Measurements from ENCODE around the gene CAST.

The CAST gene

DNA sequence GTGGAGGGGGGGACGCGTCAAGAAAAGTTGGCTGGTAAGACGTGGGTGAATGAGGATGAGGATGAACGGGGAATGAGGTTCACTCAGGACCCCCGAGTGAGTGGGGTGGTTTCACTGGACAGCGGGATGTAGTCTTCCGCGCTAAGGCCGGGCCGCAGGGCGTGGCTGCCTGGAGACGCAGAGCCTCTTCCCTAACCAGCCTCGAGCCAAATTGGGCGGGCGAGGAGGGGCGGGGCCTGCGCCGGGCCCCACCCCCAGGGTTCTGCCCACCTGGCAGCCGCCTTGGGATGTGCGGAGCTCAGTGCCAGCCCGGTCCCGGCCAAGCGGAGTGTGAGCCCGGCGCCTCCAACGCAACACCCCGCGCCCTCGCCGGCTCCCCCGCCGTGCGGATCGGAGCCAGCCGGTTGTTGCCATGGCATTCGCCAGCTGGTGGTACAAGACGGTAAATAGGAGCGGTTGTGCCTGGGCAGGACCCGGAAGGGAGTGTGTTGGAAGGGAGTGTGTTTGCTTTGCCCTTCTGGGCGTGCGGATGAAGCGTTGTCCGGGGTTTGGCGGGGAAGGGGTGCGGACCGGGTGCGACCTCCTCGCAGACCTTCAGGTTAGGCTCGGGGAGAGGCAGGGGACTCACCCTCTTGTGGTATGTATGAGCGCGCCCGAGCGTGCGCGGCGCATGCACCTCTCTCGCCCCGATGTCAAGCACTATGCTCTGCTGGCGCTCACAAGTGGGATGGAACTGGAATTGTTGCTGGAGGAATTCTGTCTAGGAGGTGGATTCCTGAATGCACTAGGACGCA lies 746 bp downstream of the CAST start (continued):
- TF ChIP-seq, protein P1, sequence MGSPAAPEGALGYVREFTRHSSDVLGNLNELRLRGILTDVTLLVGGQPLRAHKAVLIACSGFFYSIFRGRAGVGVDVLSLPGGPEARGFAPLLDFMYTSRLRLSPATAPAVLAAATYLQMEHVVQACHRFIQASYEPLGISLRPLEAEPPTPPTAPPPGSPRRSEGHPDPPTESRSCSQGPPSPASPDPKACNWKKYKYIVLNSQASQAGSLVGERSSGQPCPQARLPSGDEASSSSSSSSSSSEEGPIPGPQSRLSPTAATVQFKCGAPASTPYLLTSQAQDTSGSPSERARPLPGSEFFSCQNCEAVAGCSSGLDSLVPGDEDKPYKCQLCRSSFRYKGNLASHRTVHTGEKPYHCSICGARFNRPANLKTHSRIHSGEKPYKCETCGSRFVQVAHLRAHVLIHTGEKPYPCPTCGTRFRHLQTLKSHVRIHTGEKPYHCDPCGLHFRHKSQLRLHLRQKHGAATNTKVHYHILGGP (tag by site-specific recombination; IDR thresholded peaks at IDR 0.05) = no peak
- TF ChIP-seq ZBTB21 (tag by site-specific recombination; IDR thresholded peaks at IDR 0.05) (no peak), ZBTB17 (tag by site-specific recombination; IDR thresholded peaks at IDR 0.05) (peak; percentile 73; the same call in 1 of the 2 replicates), SP2 (tag by site-specific recombination; IDR thresholded peaks at IDR 0.05) (peak; percentile 88), SP3 (tag by site-specific recombination; IDR thresholded peaks at IDR 0.05) (peak; percentile 94), WT1 (tag by site-specific recombination; IDR thresholded peaks at IDR 0.05) (peak; percentile 93), GFI1B (tag by site-specific recombination; IDR thresholded peaks at IDR 0.05) (no peak), ZNF555 (tag by site-specific recombination; conservative IDR thresholded peaks at IDR 0.05) (no peak), MZF1 (tag by site-specific recombination; IDR thresholded peaks at IDR 0.05; ENCODE audit: borderline replicate concordance) (no peak), RBAK (tag by site-specific recombination; IDR thresholded peaks at IDR 0.05) (no peak), GLI2 (tag by site-specific recombination; IDR thresholded peaks at IDR 0.05; ENCODE audit: borderline replicate concordance, low read depth) (no peak), ZNF26 (tag by site-specific recombination; IDR thresholded peaks at IDR 0.05) (no peak), ZNF549 (tag by site-specific recombination; IDR thresholded peaks at IDR 0.05) (no peak), ZNF544 (tag by site-specific recombination; IDR thresholded peaks at IDR 0.05) (no peak), ATF2 (tag by site-specific recombination; IDR thresholded peaks at IDR 0.05; ENCODE audit: low read depth) (no peak), ZNF830 (tag by site-specific recombination; IDR thresholded peaks at IDR 0.05; ENCODE audit: low read depth) (no peak), SP7 (tag by site-specific recombination; IDR thresholded peaks at IDR 0.05) (peak; percentile 67; the same call in 1 of the 2 replicates), HOXD13 (CRISPR knock-in tag; IDR thresholded peaks at IDR 0.05; ENCODE audit: borderline replicate concordance) (peak; percentile 63; the same call in 1 of the 2 replicates), ZNF747 (tag by site-specific recombination; IDR thresholded peaks at IDR 0.05) (no peak), ZSCAN23 (tag by site-specific recombination; IDR thresholded peaks at IDR 0.05) (no peak)
- TF ChIP-seq, protein P2, sequence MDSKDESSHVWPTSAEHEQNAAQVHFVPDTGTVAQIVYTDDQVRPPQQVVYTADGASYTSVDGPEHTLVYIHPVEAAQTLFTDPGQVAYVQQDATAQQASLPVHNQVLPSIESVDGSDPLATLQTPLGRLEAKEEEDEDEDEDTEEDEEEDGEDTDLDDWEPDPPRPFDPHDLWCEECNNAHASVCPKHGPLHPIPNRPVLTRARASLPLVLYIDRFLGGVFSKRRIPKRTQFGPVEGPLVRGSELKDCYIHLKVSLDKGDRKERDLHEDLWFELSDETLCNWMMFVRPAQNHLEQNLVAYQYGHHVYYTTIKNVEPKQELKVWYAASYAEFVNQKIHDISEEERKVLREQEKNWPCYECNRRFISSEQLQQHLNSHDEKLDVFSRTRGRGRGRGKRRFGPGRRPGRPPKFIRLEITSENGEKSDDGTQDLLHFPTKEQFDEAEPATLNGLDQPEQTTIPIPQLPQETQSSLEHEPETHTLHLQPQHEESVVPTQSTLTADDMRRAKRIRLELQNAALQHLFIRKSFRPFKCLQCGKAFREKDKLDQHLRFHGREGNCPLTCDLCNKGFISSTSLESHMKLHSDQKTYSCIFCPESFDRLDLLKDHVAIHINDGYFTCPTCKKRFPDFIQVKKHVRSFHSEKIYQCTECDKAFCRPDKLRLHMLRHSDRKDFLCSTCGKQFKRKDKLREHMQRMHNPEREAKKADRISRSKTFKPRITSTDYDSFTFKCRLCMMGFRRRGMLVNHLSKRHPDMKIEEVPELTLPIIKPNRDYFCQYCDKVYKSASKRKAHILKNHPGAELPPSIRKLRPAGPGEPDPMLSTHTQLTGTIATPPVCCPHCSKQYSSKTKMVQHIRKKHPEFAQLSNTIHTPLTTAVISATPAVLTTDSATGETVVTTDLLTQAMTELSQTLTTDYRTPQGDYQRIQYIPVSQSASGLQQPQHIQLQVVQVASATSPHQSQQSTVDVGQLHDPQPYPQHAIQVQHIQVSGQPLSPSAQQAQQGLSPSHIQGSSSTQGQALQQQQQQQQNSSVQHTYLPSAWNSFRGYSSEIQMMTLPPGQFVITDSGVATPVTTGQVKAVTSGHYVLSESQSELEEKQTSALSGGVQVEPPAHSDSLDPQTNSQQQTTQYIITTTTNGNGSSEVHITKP (tag by site-specific recombination; IDR thresholded peaks at IDR 0.05) = peak; percentile 97
- TF ChIP-seq, protein P3, sequence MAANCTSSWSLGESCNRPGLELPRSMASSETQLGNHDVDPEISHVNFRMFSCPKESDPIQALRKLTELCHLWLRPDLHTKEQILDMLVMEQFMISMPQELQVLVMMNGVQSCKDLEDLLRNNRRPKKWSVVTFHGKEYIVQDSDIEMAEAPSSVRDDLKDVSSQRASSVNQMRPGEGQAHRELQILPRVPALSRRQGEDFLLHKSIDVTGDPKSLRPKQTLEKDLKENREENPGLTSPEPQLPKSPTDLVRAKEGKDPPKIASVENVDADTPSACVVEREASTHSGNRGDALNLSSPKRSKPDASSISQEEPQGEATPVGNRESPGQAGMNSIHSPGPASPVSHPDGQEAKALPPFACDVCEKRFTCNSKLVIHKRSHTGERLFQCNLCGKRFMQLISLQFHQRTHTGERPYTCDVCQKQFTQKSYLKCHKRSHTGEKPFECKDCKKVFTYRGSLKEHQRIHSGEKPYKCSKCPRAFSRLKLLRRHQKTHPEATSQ (tag by site-specific recombination; IDR thresholded peaks at IDR 0.05) = peak; percentile 55; the same call in 1 of the 2 replicates
- TF ChIP-seq, protein P4, sequence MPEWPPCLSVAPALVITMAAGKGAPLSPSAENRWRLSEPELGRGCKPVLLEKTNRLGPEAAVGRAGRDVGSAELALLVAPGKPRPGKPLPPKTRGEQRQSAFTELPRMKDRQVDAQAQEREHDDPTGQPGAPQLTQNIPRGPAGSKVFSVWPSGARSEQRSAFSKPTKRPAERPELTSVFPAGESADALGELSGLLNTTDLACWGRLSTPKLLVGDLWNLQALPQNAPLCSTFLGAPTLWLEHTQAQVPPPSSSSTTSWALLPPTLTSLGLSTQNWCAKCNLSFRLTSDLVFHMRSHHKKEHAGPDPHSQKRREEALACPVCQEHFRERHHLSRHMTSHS (tag by site-specific recombination; IDR thresholded peaks at IDR 0.05) = no peak
- TF ChIP-seq, protein P5, sequence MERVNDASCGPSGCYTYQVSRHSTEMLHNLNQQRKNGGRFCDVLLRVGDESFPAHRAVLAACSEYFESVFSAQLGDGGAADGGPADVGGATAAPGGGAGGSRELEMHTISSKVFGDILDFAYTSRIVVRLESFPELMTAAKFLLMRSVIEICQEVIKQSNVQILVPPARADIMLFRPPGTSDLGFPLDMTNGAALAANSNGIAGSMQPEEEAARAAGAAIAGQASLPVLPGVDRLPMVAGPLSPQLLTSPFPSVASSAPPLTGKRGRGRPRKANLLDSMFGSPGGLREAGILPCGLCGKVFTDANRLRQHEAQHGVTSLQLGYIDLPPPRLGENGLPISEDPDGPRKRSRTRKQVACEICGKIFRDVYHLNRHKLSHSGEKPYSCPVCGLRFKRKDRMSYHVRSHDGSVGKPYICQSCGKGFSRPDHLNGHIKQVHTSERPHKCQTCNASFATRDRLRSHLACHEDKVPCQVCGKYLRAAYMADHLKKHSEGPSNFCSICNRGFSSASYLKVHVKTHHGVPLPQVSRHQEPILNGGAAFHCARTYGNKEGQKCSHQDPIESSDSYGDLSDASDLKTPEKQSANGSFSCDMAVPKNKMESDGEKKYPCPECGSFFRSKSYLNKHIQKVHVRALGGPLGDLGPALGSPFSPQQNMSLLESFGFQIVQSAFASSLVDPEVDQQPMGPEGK (tag by site-specific recombination; IDR thresholded peaks at IDR 0.05) = peak; percentile 65; the same call in 1 of the 2 replicates

Measured in HEK293 (cell line).